Activated naive CD4-positive, alpha-beta T cell treated with anti-CD3 and anti-CD28 coated beads, Interleukin-2, amount 50 U/mL, for 72 hours (primary cell): ENCODE results near the gene RYR2. TPM values are rescaled to one million over a fixed set of nuclear protein-coding genes. Genes with fewer than 3 reads are reported as not detected.

Source experiments
- ATAC-seq, 2 donors: fragments of 150-1000 bp; cut with Tn5 transposase; 2 replicates each; pipeline ENCODE4 v1.10.0; 2021; ENCODE audit warnings: mild to moderate bottlenecking in 2 of 2, moderate library complexity in 2 of 2
- DNase-seq, 2 donors: peaks; one replicate each; pipeline ENCODE4 v3.0.0; 2021 to 2022; ENCODE audit warnings: low spot score in 2 of 2
- H3K27ac Mint-ChIP-seq, 2 donors: one replicate each; pipeline ENCODE4 v1.8.0; 2022; ENCODE audit warnings: mild to moderate bottlenecking in 2 of 2, mixed read lengths in 2 of 2
- H3K36me3 Mint-ChIP-seq, 2 donors: one replicate each; pipeline ENCODE4 v1.8.0; 2022; ENCODE audit warnings: mixed read lengths in 2 of 2
- H3K9me3 Mint-ChIP-seq, 2 donors: one replicate each; pipeline ENCODE4 v1.8.0; 2022; ENCODE audit warnings: mixed read lengths in 2 of 2
- total RNA-seq, 2 donors: library from RNA; stranded (reverse); gene quantifications; one replicate each; pipeline ENCODE4 v1.2.3, GENCODE V29; 2022

Gene RYR2
- total RNA-seq, 2 donors from 2014 or later = not detected

GRCh38 chr1:237048803-237049202, 6.8 kb downstream of the RYR2 start:
- Mint-ChIP-seq H3K9me3 (no peaks in the 10 kb centered on the region), H3K36me3 (no peaks in the 10 kb centered on the region), H3K27ac (no peak overlapping the region)
- ATAC-seq (no peak), DNase-seq (no peak)

GRCh38 chr1:237050185-237050584, 8.2 kb downstream of the RYR2 start:
- H3K36me3 Mint-ChIP-seq = no peaks in the 10 kb centered on the region
- ATAC-seq (no peak), DNase-seq (no peak)
- no peak overlapping the region for H3K27ac Mint-ChIP-seq
- H3K9me3 Mint-ChIP-seq = no peaks in the 10 kb centered on the region

- Mint-ChIP-seq H3K9me3 (no peaks in the 10 kb centered on the region), H3K27ac (no peak overlapping the region), H3K36me3 (no peaks in the 10 kb centered on the region)
- no peak for DNase-seq
- ATAC-seq = no peak
These were observed 8.9 kb downstream of the RYR2 start for GRCh38 chr1:237050915-237051314.

GRCh38 chr1:237054313-237054712, 12.3 kb downstream of the RYR2 start:
- no peaks in the 10 kb centered on the region for H3K36me3 Mint-ChIP-seq
- ATAC-seq = no peak
- H3K27ac Mint-ChIP-seq = no peak overlapping the region
- DNase-seq = no peak
- H3K9me3 Mint-ChIP-seq = peaks cover 0 to 5% of the 10 kb centered on the region in 2 donors

GRCh38 chr1:237058470-237058869, 16.5 kb downstream of the RYR2 start:
- Mint-ChIP-seq H3K27ac (no peak overlapping the region), H3K36me3 (no peaks in the 10 kb centered on the region), H3K9me3 (peaks cover 0 to 5% of the 10 kb centered on the region in 2 donors)
- no peak for ATAC-seq
- no peak for DNase-seq

GRCh38 chr1:237059244-237059643, 17.3 kb downstream of the RYR2 start:
- ATAC-seq (no peak), DNase-seq (no peak)
- H3K27ac Mint-ChIP-seq = no peak overlapping the region

GRCh38 chr1:237062976-237063375, 21.0 kb downstream of the RYR2 start:
- Mint-ChIP-seq H3K27ac (no peak overlapping the region), H3K36me3 (peaks cover 0 to 4% of the 10 kb centered on the region in 2 donors), H3K9me3 (peaks cover 0 to 3% of the 10 kb centered on the region in 2 donors)
- ATAC-seq (no peak), DNase-seq (no peak)

More at GRCh38 chr1:237059244-237059643, 17.3 kb downstream of the RYR2 start:
- H3K9me3 Mint-ChIP-seq = peaks cover 0 to 5% of the 10 kb centered on the region in 2 donors
- H3K36me3 Mint-ChIP-seq = no peaks in the 10 kb centered on the region

- ATAC-seq (no peak), DNase-seq (no peak)
- Mint-ChIP-seq H3K36me3 (peaks cover 0 to 4% of the 10 kb centered on the region in 2 donors), H3K9me3 (peaks cover 0 to 3% of the 10 kb centered on the region in 2 donors), H3K27ac (no peak overlapping the region)
These were observed 23.9 kb downstream of the RYR2 start for GRCh38 chr1:237065903-237066302.

- peaks cover 8 to 9% of the 10 kb centered on the region in 2 donors for H3K36me3 Mint-ChIP-seq
- ATAC-seq (no peak), DNase-seq (no peak)
- H3K27ac Mint-ChIP-seq = no peak overlapping the region
- H3K9me3 Mint-ChIP-seq = peaks cover 7 to 10% of the 10 kb centered on the region in 2 donors
These were observed 28.5 kb downstream of the RYR2 start for GRCh38 chr1:237070519-237070918.

GRCh38 chr1:237071641-237072420, 29.8 kb downstream of the RYR2 start:
- ATAC-seq (no peak), DNase-seq (no peak)
- Mint-ChIP-seq H3K9me3 (peaks cover 7 to 10% of the 10 kb centered on the region in 2 donors), H3K27ac (no peak overlapping the region), H3K36me3 (peaks cover 8 to 9% of the 10 kb centered on the region in 2 donors)

GRCh38 chr1:237074371-237075117, 32.6 kb downstream of the RYR2 start:
- Mint-ChIP-seq H3K36me3 (peaks cover 5 to 8% of the 10 kb centered on the region in 2 donors), H3K9me3 (peaks cover 6 to 7% of the 10 kb centered on the region in 2 donors), H3K27ac (no peak overlapping the region)
- no peak for DNase-seq
- no peak for ATAC-seq

- H3K27ac Mint-ChIP-seq = no peak overlapping the region
- DNase-seq = no peak
- ATAC-seq = no peak
- H3K9me3 Mint-ChIP-seq = peaks cover 10 to 11% of the 10 kb centered on the region in 2 donors
- H3K36me3 Mint-ChIP-seq = no peaks in the 10 kb centered on the region
These were observed 42.5 kb downstream of the RYR2 start for GRCh38 chr1:237084341-237085077.

GRCh38 chr1:237091691-237092090, 49.7 kb downstream of the RYR2 start:
- ATAC-seq (no peak), DNase-seq (no peak)
- Mint-ChIP-seq H3K36me3 (no peaks in the 10 kb centered on the region), H3K9me3 (no peaks in the 10 kb centered on the region), H3K27ac (no peak overlapping the region)

GRCh38 chr1:237093691-237094090, 51.7 kb downstream of the RYR2 start:
- H3K27ac Mint-ChIP-seq = no peak overlapping the region
- no peaks in the 10 kb centered on the region for H3K36me3 Mint-ChIP-seq
- H3K9me3 Mint-ChIP-seq = peaks cover 4% of the 10 kb centered on the region in 2 donors
- ATAC-seq (no peak), DNase-seq (no peak)

GRCh38 chr1:237098541-237098940, 56.6 kb downstream of the RYR2 start:
- Mint-ChIP-seq H3K9me3 (peaks cover 4 to 5% of the 10 kb centered on the region in 2 donors), H3K27ac (no peak overlapping the region), H3K36me3 (no peaks in the 10 kb centered on the region)
- DNase-seq = no peak
- ATAC-seq = peak in 1 of 2 donors; percentile 48

- H3K36me3 Mint-ChIP-seq = no peaks in the 10 kb centered on the region
- DNase-seq (no peak), ATAC-seq (no peak)
- H3K9me3 Mint-ChIP-seq = peaks cover 4 to 5% of the 10 kb centered on the region in 2 donors
- no peak overlapping the region for H3K27ac Mint-ChIP-seq
These were observed 61.0 kb downstream of the RYR2 start for GRCh38 chr1:237103021-237103420.

GRCh38 chr1:237104096-237104495, 62.1 kb downstream of the RYR2 start:
- no peak for ATAC-seq
- H3K27ac Mint-ChIP-seq = no peak overlapping the region
- H3K9me3 Mint-ChIP-seq = no peaks in the 10 kb centered on the region
- no peak for DNase-seq
- no peaks in the 10 kb centered on the region for H3K36me3 Mint-ChIP-seq
